WTC11 (cell line): ENCODE results near the gene BTK. TPM values are rescaled to one million over a fixed set of nuclear protein-coding genes. Genes with fewer than 3 reads are reported as not detected.
A peak's percentile ranks its signal among the peaks of the same experiment; 100 is the strongest.

Experiments
- ATAC-seq: fragments of 200-7000 bp; cut with Tn5 transposase; 2 replicates; pipeline ENCODE4 v1.10.0; 2021; ENCODE audit warnings: mild to moderate bottlenecking, moderate library complexity
- CTCF ChIA-PET: fragments of 300-600 bp; sonication (Branson Sonifier 250); formaldehyde crosslinking; loops from one replicate; lab custom pipeline; 2021; ENCODE audit warnings: antibody characterized with exemption; lab: Charles Lee
- POLR2A ChIA-PET: fragments of 350-600 bp; sonication (Branson Sonifier 250); formaldehyde crosslinking; loops from one replicate; lab custom pipeline; 2021; ENCODE audit warnings: antibody characterized with exemption; lab: Charles Lee
- DNase-seq: peaks from one replicate; pipeline ENCODE4 v3.0.0; 2021; ENCODE audit warnings: low spot score
- H3K27ac Mint-ChIP-seq: 2 replicates; pipeline ENCODE4 v1.8.0; 2021; ENCODE audit warnings: mixed read lengths
- H3K27me3 Mint-ChIP-seq: 2 replicates; pipeline ENCODE4 v1.8.0; 2021; ENCODE audit warnings: low read depth, mild to moderate bottlenecking, moderate library complexity, mixed read lengths
- H3K36me3 Mint-ChIP-seq: 2 replicates; pipeline ENCODE4 v1.8.0; 2021; ENCODE audit warnings: mixed read lengths
- H3K4me1 Mint-ChIP-seq: 2 replicates; pipeline ENCODE4 v1.8.0; 2022; ENCODE audit warnings: mixed read lengths
- H3K4me3 Mint-ChIP-seq: 2 replicates; pipeline ENCODE4 v1.8.0; 2021; ENCODE audit warnings: mild to moderate bottlenecking, moderate library complexity, mixed read lengths
- H3K9me3 Mint-ChIP-seq: 2 replicates; pipeline ENCODE4 v1.8.0; 2021; ENCODE audit warnings: mixed read lengths
- CBFB ChIP-seq: sonication (generic); formaldehyde crosslinking; IDR thresholded peaks from 2 replicates; pipeline ENCODE4 v1.8.1; 2022; ENCODE audit warnings: mild to moderate bottlenecking, low read depth, missing genetic modification reagents
- CREB1 ChIP-seq: sonication (generic); formaldehyde crosslinking; IDR thresholded peaks from 2 replicates; pipeline ENCODE4 v1.8.0; 2023; ENCODE audit warnings: mild to moderate bottlenecking, missing genetic modification reagents
- E2F4 ChIP-seq: sonication (generic); formaldehyde crosslinking; IDR thresholded peaks from 2 replicates; pipeline ENCODE4 v1.8.1; 2022; ENCODE audit warnings: low read depth, mild to moderate bottlenecking, moderate library complexity, missing genetic modification reagents, borderline replicate concordance
- E2F5 ChIP-seq: sonication (generic); formaldehyde crosslinking; IDR thresholded peaks from 2 replicates; pipeline ENCODE4 v1.8.1; 2022; ENCODE audit warnings: mild to moderate bottlenecking, moderate library complexity, missing genetic modification reagents
- EMX1 ChIP-seq: fragments of 250-450 bp; sonication (Bioruptor Pico); IDR thresholded peaks from 2 replicates; pipeline ENCODE4 v1.8.0; 2021; ENCODE audit warnings: mild to moderate bottlenecking
- ESRRA ChIP-seq: sonication (generic); formaldehyde crosslinking; IDR thresholded peaks from 2 replicates; pipeline ENCODE4 v1.8.1; 2022; ENCODE audit warnings: mild to moderate bottlenecking, missing genetic modification reagents, borderline replicate concordance
- FOXJ3 ChIP-seq: sonication (generic); formaldehyde crosslinking; IDR thresholded peaks from 2 replicates; pipeline ENCODE4 v1.9.0; 2021; ENCODE audit warnings: missing genetic modification reagents, mild to moderate bottlenecking, borderline replicate concordance
- FOXP1 ChIP-seq: sonication (generic); formaldehyde crosslinking; IDR thresholded peaks from 2 replicates; pipeline ENCODE4 v1.8.0; 2022; ENCODE audit warnings: missing genetic modification reagents, mild to moderate bottlenecking, moderate library complexity, borderline replicate concordance
- HMGXB4 ChIP-seq: sonication (generic); formaldehyde crosslinking; IDR thresholded peaks from 2 replicates; pipeline ENCODE4 v1.8.1; 2023; ENCODE audit warnings: mild to moderate bottlenecking, moderate library complexity, missing genetic modification reagents
- MYBL2 ChIP-seq: sonication (generic); formaldehyde crosslinking; IDR thresholded peaks from 2 replicates; pipeline ENCODE4 v1.8.1; 2023; ENCODE audit warnings: mild to moderate bottlenecking, moderate library complexity, missing genetic modification reagents
- NFE2L1 ChIP-seq: sonication (generic); formaldehyde crosslinking; IDR thresholded peaks from 2 replicates; pipeline ENCODE4 v1.8.1; 2023; ENCODE audit warnings: missing genetic modification reagents
- NFYB ChIP-seq: sonication (generic); formaldehyde crosslinking; conservative IDR thresholded peaks from 2 replicates; pipeline ENCODE4 v1.8.0; 2022; ENCODE audit warnings: low read depth, missing genetic modification reagents
- NR3C1 ChIP-seq: sonication (generic); formaldehyde crosslinking; conservative IDR thresholded peaks from 2 replicates; pipeline ENCODE4 v1.8.1; 2023; ENCODE audit warnings: low read depth, mild to moderate bottlenecking, missing genetic modification reagents
- OVOL2 ChIP-seq: fragments of 250-450 bp; sonication (Bioruptor Pico); IDR thresholded peaks from 2 replicates; pipeline ENCODE4 v1.9.0; 2021; ENCODE audit warnings: mild to moderate bottlenecking, borderline replicate concordance
- PRRX2 ChIP-seq: fragments of 250-450 bp; sonication (Bioruptor Pico); IDR thresholded peaks from 2 replicates; pipeline ENCODE4 v1.8.0; 2021; ENCODE audit warnings: mild to moderate bottlenecking
- TEAD1 ChIP-seq: sonication (generic); formaldehyde crosslinking; IDR thresholded peaks from 2 replicates; pipeline ENCODE4 v1.8.0; 2022; ENCODE audit warnings: mild to moderate bottlenecking, missing genetic modification reagents
- TEAD4 ChIP-seq: sonication (generic); formaldehyde crosslinking; IDR thresholded peaks from 2 replicates; pipeline ENCODE4 v1.8.0; 2022; ENCODE audit warnings: mild to moderate bottlenecking, missing genetic modification reagents
- USF2 ChIP-seq: sonication (generic); formaldehyde crosslinking; IDR thresholded peaks from 2 replicates; pipeline ENCODE4 v1.8.1; 2023; ENCODE audit warnings: mild to moderate bottlenecking, missing genetic modification reagents, moderate library complexity
- ZNF263 ChIP-seq: sonication (generic); formaldehyde crosslinking; IDR thresholded peaks from 2 replicates; pipeline ENCODE4 v1.8.1; 2022; ENCODE audit warnings: low read depth, mild to moderate bottlenecking, moderate library complexity, missing genetic modification reagents
- ZNF396 ChIP-seq: fragments of 250-450 bp; sonication (Bioruptor Pico); IDR thresholded peaks from 2 replicates; pipeline ENCODE4 v1.8.0; 2021; ENCODE audit warnings: mild to moderate bottlenecking, moderate library complexity, borderline replicate concordance
- ZNF512 ChIP-seq: sonication (generic); formaldehyde crosslinking; IDR thresholded peaks from 2 replicates; pipeline ENCODE4 v1.8.1; 2022; ENCODE audit warnings: missing genetic modification reagents, borderline replicate concordance
- total RNA-seq: library from RNA; stranded (reverse); gene quantifications from 3 replicates; pipeline ENCODE4 v1.2.3, GENCODE V29; 2021
- TF ChIP-seq, protein P1 (sequence below): sonication (generic); formaldehyde crosslinking; IDR thresholded peaks from 2 replicates; pipeline ENCODE4 v1.8.0; 2022; ENCODE audit warnings: mild to moderate bottlenecking, missing genetic modification reagents
- TF ChIP-seq, protein P2 (sequence below): fragments of 250-450 bp; sonication (Bioruptor Pico); IDR thresholded peaks from 2 replicates; pipeline ENCODE4 v1.9.0; 2021; ENCODE audit warnings: mild to moderate bottlenecking, borderline replicate concordance
- TF ChIP-seq, protein P3 (sequence below): sonication (generic); formaldehyde crosslinking; conservative IDR thresholded peaks from 2 replicates; pipeline ENCODE4 v1.8.1; 2022; ENCODE audit warnings: mild to moderate bottlenecking, missing genetic modification reagents

BTK gene
- total RNA-seq, 1 experiment from 2014 or later = 0.74 TPM

DNA sequence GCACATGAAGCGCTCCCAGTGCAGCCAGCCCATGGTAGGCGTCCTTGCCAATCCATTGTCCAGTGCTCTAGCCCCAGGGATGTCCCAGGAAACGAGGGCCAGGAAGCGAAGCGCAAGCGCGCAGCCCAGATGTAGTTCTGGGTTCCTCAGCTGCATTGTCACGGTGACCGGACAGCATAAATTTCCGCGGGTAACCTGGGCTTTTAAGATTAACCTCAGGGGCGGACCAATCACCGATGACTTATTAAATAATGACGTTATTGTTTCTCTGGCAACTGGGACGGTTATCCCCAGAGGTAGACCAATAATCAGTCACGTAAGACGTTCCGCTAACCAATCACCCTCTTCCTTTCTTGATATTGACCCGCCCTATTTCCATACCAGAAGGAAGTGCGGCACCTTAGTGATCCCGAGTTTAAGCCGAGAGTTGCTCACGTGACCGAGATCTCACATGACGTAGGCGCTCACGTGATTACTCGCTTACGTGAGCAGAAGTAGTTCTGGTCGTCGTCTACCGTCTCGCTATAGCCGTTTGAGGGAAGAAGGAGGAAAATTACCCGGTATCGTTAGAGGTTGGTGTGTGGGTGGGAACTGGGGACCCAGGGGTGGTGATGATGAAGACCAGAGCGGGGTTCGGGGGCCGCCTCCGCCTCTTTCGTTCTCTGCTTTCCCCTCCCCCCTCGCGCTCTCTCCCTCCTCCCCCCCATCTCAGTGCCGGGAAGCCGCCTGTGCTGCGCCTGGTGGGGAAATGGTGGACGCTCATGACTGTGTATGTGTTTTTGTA lies 21.9 kb upstream of the BTK start, which contains the start of the genes GLA and HNRNPH2:
Gene GLA, minus strand, starts transcription at position 178 of the 784 bp plus-strand sequence. Its CDS starts 22 bp downstream, at position 156.
Gene HNRNPH2, plus strand, starts transcription at position 475 of the 784 bp plus-strand sequence. CDS start 3,767 bp downstream, outside the sequence.
- ChIA-PET CTCF (no interaction called here), POLR2A (interaction anchor here (0.6 kb wide), 1 partner anchor 17 kb away, joined by 4 read pairs; the partner anchor contains the start of gene RPL36A)
- H3K27ac Mint-ChIP-seq = peak within 1 kb of the TSS; percentile 99
- H3K27me3 Mint-ChIP-seq = no peaks in the 10 kb centered on the region
- peak; percentile 80 for DNase-seq
- H3K36me3 Mint-ChIP-seq = peaks cover 22% of the 10 kb centered on the region
- H3K9me3 Mint-ChIP-seq = no peaks in the 10 kb centered on the region
- peaks cover 14% of the 10 kb centered on the region for H3K4me1 Mint-ChIP-seq
- peak within 1 kb of the TSS; percentile 99 for H3K4me3 Mint-ChIP-seq
- ATAC-seq = peak; percentile 96
- TF ChIP-seq ESRRA (CRISPR knock-in tag) (no peak), MYBL2 (peak; percentile 64; the same call in 1 of the 2 replicates), CREB1 (no peak), E2F4 (CRISPR knock-in tag) (no peak), E2F5 (no peak), FOXP1 (CRISPR knock-in tag) (no peak), NFYB (peak; percentile 50), ZNF512 (CRISPR knock-in tag) (no peak), CBFB (CRISPR knock-in tag) (no peak), OVOL2 (CRISPR knock-in tag) (no peak), ZNF263 (CRISPR knock-in tag) (no peak), TEAD4 (CRISPR knock-in tag) (no peak), NR3C1 (CRISPR knock-in tag) (no peak), USF2 (CRISPR knock-in tag) (peak; percentile 98), EMX1 (CRISPR knock-in tag) (no peak), TEAD1 (no peak), FOXJ3 (CRISPR knock-in tag) (no peak), HMGXB4 (CRISPR knock-in tag) (no peak), PRRX2 (CRISPR knock-in tag) (no peak), ZNF396 (CRISPR knock-in tag) (no peak), NFE2L1 (CRISPR knock-in tag) (no peak)
- TF ChIP-seq, protein P1, sequence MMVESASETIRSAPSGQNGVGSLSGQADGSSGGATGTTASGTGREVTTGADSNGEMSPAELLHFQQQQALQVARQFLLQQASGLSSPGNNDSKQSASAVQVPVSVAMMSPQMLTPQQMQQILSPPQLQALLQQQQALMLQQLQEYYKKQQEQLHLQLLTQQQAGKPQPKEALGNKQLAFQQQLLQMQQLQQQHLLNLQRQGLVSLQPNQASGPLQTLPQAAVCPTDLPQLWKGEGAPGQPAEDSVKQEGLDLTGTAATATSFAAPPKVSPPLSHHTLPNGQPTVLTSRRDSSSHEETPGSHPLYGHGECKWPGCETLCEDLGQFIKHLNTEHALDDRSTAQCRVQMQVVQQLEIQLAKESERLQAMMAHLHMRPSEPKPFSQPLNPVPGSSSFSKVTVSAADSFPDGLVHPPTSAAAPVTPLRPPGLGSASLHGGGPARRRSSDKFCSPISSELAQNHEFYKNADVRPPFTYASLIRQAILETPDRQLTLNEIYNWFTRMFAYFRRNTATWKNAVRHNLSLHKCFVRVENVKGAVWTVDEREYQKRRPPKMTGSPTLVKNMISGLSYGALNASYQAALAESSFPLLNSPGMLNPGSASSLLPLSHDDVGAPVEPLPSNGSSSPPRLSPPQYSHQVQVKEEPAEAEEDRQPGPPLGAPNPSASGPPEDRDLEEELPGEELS = no peak
- TF ChIP-seq, protein P2, sequence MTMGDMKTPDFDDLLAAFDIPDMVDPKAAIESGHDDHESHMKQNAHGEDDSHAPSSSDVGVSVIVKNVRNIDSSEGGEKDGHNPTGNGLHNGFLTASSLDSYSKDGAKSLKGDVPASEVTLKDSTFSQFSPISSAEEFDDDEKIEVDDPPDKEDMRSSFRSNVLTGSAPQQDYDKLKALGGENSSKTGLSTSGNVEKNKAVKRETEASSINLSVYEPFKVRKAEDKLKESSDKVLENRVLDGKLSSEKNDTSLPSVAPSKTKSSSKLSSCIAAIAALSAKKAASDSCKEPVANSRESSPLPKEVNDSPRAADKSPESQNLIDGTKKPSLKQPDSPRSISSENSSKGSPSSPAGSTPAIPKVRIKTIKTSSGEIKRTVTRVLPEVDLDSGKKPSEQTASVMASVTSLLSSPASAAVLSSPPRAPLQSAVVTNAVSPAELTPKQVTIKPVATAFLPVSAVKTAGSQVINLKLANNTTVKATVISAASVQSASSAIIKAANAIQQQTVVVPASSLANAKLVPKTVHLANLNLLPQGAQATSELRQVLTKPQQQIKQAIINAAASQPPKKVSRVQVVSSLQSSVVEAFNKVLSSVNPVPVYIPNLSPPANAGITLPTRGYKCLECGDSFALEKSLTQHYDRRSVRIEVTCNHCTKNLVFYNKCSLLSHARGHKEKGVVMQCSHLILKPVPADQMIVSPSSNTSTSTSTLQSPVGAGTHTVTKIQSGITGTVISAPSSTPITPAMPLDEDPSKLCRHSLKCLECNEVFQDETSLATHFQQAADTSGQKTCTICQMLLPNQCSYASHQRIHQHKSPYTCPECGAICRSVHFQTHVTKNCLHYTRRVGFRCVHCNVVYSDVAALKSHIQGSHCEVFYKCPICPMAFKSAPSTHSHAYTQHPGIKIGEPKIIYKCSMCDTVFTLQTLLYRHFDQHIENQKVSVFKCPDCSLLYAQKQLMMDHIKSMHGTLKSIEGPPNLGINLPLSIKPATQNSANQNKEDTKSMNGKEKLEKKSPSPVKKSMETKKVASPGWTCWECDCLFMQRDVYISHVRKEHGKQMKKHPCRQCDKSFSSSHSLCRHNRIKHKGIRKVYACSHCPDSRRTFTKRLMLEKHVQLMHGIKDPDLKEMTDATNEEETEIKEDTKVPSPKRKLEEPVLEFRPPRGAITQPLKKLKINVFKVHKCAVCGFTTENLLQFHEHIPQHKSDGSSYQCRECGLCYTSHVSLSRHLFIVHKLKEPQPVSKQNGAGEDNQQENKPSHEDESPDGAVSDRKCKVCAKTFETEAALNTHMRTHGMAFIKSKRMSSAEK (CRISPR knock-in tag) = no peak
- TF ChIP-seq, protein P3, sequence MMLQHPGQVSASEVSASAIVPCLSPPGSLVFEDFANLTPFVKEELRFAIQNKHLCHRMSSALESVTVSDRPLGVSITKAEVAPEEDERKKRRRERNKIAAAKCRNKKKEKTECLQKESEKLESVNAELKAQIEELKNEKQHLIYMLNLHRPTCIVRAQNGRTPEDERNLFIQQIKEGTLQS = no peak
